IPS-15b (cell line): ENCODE measurements around the gene TTC39A.
"Not testable (repeated sequence)": the region's sequence is repeated elsewhere in the genome, so short reads cannot be mapped to it uniquely, and the experiment has no call there.

Experiments used
- H3K27me3 ChIP-seq: one replicate; pipeline ENCODE4 v1.6.1; 2013; ENCODE audit warnings: low read length; ENCODE audit not compliant: control insufficient read depth, insufficient read depth
- H3K36me3 ChIP-seq: one replicate; pipeline ENCODE4 v1.6.1; 2013; ENCODE audit warnings: low read length; ENCODE audit not compliant: control insufficient read depth, insufficient read depth
- H3K4me1 ChIP-seq: one replicate; pipeline ENCODE4 v1.6.1; 2013; ENCODE audit warnings: mild to moderate bottlenecking, low read length; ENCODE audit not compliant: control insufficient read depth, insufficient read depth
- H3K4me3 ChIP-seq: one replicate; pipeline ENCODE4 v1.5.1; 2013; ENCODE audit warnings: low read depth, low read length
- H3K9ac ChIP-seq: one replicate; pipeline ENCODE4 v1.6.1; 2013; ENCODE audit warnings: low read depth, mild to moderate bottlenecking, low read length
- H3K9me3 ChIP-seq: one replicate; pipeline ENCODE4 v1.6.1; 2013; ENCODE audit warnings: mild to moderate bottlenecking, low read length; ENCODE audit not compliant: control insufficient read depth, insufficient read depth

TTC39A gene

DNA sequence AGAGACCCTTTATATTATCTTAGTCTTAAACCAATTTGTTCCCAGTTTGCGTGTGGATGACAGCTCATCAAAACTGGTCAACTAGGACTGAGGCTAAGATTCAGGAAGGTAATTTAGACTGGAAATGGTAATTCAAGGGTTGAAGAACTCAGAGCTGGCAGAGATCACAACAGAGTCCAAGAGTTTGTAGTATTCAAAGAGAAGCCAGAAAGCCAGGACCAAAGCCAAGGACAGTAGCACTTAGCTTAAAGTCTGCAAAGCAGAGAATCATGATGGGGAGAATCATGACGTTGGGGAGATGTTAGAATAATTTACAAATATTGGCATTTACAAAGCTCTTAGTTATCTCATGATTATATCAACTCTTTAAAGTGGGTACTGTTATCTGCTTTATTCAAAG lies 61.7 kb downstream of the TTC39A start:
- Histone ChIP-seq H3K4me1 (peaks cover 2% of the 10 kb centered on the region), H3K4me3 (no peak overlapping the region), H3K36me3 (peaks cover 3% of the 10 kb centered on the region), H3K9ac (no peak overlapping the region), H3K27me3 (no peaks in the 10 kb centered on the region), H3K9me3 (no peaks in the 10 kb centered on the region)

DNA sequence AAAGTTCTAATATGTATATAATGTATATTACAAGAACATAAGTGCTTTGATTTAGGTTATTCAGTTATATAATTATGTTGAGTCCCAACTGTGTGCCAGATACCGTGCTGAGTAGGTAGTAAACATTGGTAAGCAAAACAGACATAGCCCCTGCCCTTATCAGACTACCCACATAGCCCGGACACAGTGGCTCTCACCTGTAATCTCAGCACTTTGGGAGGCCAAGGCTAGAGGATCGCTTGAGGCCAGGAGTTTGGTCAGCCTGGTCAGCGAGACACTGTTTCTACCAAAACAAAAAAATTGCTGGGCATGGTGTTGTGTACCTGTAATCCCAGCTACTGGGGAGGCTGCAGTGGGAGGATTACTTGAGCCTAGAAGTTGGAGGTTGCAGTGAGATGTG lies 63.6 kb downstream of the TTC39A start:
- Histone ChIP-seq H3K9me3 (no peaks in the 10 kb centered on the region), H3K9ac (no peak overlapping the region), H3K4me1 (peaks cover 2% of the 10 kb centered on the region)

DNA sequence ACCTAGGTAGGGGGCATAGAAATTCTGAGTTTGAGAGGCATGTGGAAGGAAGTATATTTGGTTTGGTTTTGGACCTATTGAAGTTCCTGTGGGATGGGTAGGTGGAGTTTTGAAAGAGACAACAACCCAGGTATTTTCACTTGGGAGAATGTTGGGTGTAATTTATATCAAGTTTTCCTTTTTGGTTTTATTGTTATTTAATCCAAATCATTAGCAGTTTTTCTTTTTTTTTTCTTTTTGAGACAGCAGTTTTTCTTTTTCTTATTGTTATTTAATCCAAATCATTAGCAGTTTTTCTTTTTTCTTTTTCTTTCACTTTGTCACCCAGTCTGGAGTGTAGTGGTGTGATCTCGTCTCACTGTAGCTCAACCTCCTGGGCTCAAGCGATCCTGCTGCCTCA lies 64.2 kb downstream of the TTC39A start:
- H3K4me3 ChIP-seq: no peak overlapping the region
- H3K9me3 ChIP-seq: no peaks in the 10 kb centered on the region
- H3K4me1 ChIP-seq: peaks cover 2% of the 10 kb centered on the region
- H3K27me3 ChIP-seq: no peaks in the 10 kb centered on the region
- H3K36me3 ChIP-seq: no peaks in the 10 kb centered on the region
- no peak overlapping the region for H3K9ac ChIP-seq

More for the DNA sequence above, 63.6 kb downstream of the TTC39A start:
- Histone ChIP-seq H3K27me3 (no peaks in the 10 kb centered on the region), H3K4me3 (no peak overlapping the region), H3K36me3 (peaks cover 3% of the 10 kb centered on the region)

DNA sequence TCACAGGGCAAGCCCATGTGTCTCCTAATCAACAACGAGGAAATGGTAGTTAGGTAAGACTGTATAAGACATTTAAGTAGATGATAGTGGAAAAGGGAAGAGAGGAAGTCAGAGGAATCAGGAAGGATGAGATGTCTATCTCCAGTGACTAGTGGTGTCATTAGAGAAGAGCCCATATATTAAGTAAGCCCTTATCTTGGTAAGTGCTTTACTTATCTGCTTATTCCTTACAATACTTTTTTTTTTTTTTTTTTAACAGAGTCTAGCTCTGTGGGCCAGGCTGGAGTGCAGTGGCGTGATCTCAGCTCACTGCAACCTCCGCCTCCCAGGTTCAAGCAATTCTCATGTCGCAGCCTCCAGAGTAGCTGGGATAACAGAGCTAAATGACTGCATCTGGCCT lies 64.7 kb downstream of the TTC39A start:
- peaks cover 2% of the 10 kb centered on the region for H3K4me1 ChIP-seq
- no peaks in the 10 kb centered on the region for H3K27me3 ChIP-seq
- H3K4me3 ChIP-seq: no peak overlapping the region
- no peak overlapping the region for H3K9ac ChIP-seq
- no peaks in the 10 kb centered on the region for H3K36me3 ChIP-seq
- H3K9me3 ChIP-seq: no peaks in the 10 kb centered on the region

DNA sequence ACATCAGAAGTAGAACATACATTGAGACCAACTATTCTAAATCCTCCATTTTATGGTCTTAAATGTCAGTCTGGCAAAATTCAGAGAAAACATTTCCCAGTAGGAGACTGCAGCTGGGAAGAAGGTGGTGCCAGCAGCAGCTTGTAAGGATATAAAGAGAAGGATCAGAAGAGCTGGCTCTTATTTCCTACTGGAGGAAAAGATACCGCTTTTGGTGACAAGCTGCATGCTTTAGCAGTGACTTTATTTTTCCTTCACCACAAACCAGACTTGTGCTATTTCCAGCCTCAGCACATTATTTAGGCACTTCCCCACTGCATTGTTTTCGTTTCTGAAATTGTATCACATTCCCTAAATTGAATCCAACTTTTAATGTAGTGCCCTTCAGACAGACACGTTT lies 65.9 kb downstream of the TTC39A start:
- no peaks in the 10 kb centered on the region for H3K36me3 ChIP-seq
- peaks cover 2% of the 10 kb centered on the region for H3K4me1 ChIP-seq
- H3K27me3 ChIP-seq: no peaks in the 10 kb centered on the region
- H3K9ac ChIP-seq: no peak overlapping the region
- no peaks in the 10 kb centered on the region for H3K9me3 ChIP-seq
- H3K4me3 ChIP-seq: no peak overlapping the region

DNA sequence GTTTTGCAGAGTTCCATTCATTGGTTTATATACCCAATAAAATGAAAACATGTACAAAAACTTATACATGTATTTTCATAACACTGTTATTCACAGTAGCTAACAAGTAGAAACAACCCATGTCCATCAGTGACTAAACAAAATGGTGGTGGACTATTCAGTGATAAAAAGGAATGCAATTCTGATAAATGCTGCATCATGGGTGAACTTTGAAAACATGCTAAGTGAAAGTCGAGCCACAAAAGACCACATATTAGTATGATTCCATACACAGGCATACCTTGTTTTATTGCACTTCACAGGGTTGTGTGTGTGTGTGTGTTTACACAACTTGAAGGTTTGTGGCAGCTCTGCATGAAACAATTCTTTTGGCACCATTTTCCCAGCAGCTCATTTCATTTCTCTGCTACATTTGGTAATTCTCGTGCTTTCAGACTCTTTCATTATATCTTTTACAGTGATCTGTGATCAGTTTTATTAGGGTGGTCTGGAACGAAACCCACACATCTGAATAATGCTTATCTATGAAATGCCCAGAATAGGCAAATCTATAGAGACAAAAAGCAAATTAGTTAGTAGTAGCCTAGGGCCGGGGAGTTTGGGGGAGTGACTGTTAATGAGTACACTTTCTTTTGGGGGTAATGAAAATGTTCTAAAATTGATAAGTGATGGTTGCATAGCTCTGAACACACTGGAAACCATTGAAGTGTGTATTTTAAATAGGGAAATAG lies 67.0 kb downstream of the TTC39A start:
- H3K36me3 ChIP-seq: no peaks in the 10 kb centered on the region
- H3K4me1 ChIP-seq: peaks cover 2% of the 10 kb centered on the region
- H3K4me3 ChIP-seq: no peak overlapping the region
- H3K27me3 ChIP-seq: no peaks in the 10 kb centered on the region
- H3K9me3 ChIP-seq: no peaks in the 10 kb centered on the region
- H3K9ac ChIP-seq: no peak overlapping the region

DNA sequence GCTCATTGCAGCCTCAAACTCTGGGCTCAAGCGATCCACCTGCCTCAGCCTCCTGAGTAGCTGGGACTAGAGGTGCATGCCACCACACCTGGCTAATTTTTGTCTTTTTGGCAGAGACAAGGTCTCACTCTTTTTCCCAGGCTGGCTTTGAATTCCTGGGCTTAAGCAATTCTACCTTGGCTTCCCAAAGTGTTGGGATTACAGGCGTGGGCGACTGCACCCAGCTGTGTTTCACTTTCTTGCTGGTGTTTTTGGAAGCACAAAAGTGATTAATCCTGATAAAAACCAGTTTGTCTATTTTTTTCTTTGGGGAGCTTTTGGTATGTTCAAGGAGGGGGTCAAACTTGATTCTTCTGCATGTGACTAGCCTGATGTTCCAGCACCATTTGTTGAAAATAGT lies 75.0 kb downstream of the TTC39A start:
- Histone ChIP-seq H3K27me3 (no peaks in the 10 kb centered on the region), H3K4me3 (no peak overlapping the region), H3K4me1 (no peaks in the 10 kb centered on the region), H3K9me3 (no peaks in the 10 kb centered on the region), H3K9ac (no peak overlapping the region), H3K36me3 (no peaks in the 10 kb centered on the region)

DNA sequence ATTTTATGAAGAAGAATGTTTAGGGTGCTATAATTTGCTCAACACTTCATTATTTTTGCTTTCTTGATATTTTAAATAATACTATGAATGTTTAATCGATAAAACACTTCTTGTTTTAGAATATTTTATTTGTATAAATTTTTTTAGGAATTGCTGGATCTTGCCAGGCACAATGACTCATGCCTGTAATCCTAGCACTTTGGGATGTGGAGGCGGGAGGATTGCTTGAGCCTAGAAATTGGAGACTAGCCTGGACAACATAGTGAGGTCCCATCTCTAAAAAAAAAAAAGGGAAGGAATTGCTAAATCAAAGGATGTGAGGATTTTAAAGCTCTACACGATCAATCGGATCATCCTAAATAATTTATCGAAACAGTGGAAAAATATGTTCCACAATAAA lies 76.7 kb downstream of the TTC39A start:
- H3K4me1 ChIP-seq: no peaks in the 10 kb centered on the region
- H3K27me3 ChIP-seq: no peaks in the 10 kb centered on the region
- H3K9ac ChIP-seq: no peak overlapping the region
- no peak overlapping the region for H3K4me3 ChIP-seq
- H3K36me3 ChIP-seq: no peaks in the 10 kb centered on the region
- H3K9me3 ChIP-seq: no peaks in the 10 kb centered on the region

DNA sequence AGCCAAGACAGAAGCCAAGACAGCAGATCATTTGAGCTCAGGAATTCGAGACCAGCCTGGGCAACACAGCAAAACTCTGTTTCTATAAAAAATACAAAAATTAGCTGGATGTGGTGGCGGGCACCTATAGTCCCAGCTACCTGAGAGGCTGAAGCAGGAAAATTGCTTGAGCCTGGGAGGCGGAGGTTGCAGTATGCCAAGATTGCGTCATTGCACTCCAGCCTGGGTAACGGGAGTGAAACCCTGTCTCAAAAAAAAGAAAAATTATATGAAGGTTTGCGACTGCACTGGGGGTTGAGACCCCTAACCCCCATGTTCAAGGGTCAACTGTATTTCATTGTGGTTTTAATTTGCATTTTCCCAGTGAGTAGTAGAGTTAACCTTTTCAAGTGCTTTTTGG lies 78.0 kb downstream of the TTC39A start:
- Histone ChIP-seq H3K27me3 (no peaks in the 10 kb centered on the region), H3K4me1 (no peaks in the 10 kb centered on the region), H3K36me3 (no peaks in the 10 kb centered on the region), H3K4me3 (no peak overlapping the region), H3K9ac (no peak overlapping the region), H3K9me3 (no peaks in the 10 kb centered on the region)

DNA sequence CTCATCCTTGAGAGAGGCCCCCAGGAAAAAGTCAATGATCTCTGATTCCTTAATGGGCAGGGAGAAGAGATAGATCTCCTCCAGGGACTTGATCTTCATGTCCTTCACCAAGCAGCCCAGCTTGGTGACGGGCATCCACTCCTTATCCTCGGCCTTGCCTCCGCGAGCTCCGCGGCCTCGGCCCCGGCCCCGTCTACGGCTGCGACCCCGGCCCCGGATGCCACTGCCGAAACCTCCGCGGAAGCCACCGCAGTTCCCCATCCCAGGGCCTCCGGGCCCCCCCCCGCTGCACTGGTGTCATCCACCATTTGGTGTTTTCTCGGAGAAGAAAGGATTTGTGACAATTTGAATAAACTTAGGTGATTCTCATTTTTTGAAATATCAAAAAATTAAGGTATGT lies 79.2 kb downstream of the TTC39A start:
- not testable (repeated sequence) for H3K4me3 ChIP-seq, H3K4me1 ChIP-seq, H3K9me3 ChIP-seq, H3K36me3 ChIP-seq, H3K27me3 ChIP-seq, H3K9ac ChIP-seq

DNA sequence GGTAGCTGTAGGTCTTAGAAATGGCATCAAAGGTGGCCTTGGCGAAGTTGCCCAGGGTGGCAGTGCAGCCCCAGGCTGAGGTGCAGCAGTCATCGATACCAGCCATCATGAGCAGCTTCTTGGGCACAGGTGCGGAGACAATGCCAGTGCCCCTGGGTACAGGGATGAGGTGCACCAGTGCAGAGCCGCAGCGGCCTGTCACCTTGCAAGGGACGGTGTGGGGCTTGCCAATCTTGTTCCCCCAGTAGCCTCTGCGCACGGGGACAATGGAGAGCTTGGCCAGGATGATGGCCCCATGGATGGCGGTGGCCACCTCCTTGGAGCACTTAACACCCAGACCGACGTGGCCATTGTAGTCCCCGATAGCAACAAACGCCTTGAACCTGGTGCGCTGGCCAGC lies 79.6 kb downstream of the TTC39A start:
- not testable (repeated sequence) for H3K9me3 ChIP-seq, H3K4me1 ChIP-seq, H3K36me3 ChIP-seq, H3K4me3 ChIP-seq, H3K9ac ChIP-seq, H3K27me3 ChIP-seq

DNA sequence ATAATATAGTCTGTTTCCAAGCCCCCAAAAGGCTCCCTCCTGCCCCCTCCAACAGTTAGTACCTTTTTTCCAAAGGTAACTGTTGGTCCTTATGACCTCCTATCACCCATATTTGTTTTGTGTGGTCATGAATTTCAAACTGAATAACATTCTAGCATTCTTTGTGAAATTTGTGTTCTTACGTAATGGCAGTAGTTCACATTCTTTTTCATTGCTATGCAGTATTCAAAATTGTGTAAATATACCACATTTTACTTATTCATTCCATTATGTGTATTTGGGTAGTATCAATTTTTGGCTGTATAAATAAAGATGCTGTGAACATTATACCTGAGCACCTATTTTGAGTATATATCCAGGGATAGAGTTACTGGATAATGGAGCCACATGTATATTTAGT lies 80.9 kb downstream of the TTC39A start:
- no peaks in the 10 kb centered on the region for H3K36me3 ChIP-seq
- no peak overlapping the region for H3K9ac ChIP-seq
- no peaks in the 10 kb centered on the region for H3K4me1 ChIP-seq
- no peaks in the 10 kb centered on the region for H3K27me3 ChIP-seq
- no peaks in the 10 kb centered on the region for H3K9me3 ChIP-seq
- no peak overlapping the region for H3K4me3 ChIP-seq
